ENCODE results near the gene TRIOBP.
"Not testable (repeated sequence)": the region's sequence is repeated elsewhere in the genome, so short reads cannot be mapped to it uniquely, and the experiment has no call there.

TRIOBP gene

DNA sequence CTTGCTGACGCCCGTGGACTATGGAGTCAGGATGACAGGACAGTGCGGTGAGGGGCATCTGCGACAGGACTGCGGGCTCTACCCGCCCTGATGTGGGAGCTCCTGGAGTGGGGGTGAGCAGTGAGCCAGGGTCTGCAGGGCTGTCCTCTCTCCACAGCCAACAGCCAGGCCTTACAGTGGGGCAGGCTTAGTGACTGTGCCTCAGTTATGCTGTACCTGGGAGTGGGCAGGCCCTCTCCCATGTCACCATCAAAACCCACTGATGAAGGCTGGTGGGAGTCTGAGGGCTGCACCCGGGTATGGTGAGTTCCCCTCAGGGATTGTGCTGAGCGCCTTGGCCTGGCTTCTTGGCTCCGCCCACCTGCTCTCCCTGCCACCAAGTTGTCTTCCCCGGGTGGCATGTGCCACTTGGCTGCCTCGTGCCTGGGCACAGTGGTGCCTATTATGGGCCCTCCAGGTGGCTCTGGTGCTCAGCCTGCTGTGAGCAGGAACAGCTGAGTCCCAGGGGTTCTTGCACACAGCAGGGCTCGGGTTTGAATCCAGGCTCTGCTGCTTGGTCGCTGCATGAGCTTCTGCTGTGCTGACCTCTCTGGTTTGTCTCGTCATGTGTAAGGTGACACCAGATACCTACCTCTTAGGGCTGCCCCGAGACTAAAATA lies 4.1 kb upstream of the TRIOBP start:
- peak overlapping the region; percentile 99 for H3K27ac ChIP-seq
- no peak for DNase-seq (ENCODE audit: low spot score)
- ChIA-PET POLR2A (ENCODE audit: low non-redundant PET) (no interaction called here), CTCF (no interaction called here)
- TF ChIP-seq, protein P1, sequence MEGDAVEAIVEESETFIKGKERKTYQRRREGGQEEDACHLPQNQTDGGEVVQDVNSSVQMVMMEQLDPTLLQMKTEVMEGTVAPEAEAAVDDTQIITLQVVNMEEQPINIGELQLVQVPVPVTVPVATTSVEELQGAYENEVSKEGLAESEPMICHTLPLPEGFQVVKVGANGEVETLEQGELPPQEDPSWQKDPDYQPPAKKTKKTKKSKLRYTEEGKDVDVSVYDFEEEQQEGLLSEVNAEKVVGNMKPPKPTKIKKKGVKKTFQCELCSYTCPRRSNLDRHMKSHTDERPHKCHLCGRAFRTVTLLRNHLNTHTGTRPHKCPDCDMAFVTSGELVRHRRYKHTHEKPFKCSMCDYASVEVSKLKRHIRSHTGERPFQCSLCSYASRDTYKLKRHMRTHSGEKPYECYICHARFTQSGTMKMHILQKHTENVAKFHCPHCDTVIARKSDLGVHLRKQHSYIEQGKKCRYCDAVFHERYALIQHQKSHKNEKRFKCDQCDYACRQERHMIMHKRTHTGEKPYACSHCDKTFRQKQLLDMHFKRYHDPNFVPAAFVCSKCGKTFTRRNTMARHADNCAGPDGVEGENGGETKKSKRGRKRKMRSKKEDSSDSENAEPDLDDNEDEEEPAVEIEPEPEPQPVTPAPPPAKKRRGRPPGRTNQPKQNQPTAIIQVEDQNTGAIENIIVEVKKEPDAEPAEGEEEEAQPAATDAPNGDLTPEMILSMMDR (conservative IDR thresholded peaks at IDR 0.05; ENCODE audit: low read depth): no peak

DNA sequence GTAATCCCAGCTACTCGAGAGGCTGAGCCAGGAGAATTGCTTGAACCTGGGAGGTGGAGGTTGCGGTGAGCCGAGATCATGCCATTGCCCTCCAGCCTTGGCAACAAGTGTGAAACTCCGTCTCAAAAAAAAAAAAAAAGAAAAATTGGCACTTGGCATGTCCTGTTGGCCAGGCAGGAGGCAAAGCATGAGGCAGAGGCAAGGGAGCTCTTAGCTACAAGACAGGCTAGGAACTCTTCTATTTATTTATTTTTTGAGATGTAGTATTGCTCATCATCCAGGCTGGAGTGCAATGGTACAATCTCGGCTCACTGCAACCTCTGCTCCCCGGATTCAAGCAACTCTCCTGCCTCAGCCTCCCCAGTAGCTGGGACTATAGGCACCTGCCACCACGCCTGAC lies 2.7 kb upstream of the TRIOBP start:
- POLR2A ChIA-PET (ENCODE audit: low non-redundant PET); CTCF ChIA-PET; DNase-seq (ENCODE audit: low spot score): not testable (repeated sequence)
- H3K27ac ChIP-seq: peak overlapping the region; percentile 99

DNA sequence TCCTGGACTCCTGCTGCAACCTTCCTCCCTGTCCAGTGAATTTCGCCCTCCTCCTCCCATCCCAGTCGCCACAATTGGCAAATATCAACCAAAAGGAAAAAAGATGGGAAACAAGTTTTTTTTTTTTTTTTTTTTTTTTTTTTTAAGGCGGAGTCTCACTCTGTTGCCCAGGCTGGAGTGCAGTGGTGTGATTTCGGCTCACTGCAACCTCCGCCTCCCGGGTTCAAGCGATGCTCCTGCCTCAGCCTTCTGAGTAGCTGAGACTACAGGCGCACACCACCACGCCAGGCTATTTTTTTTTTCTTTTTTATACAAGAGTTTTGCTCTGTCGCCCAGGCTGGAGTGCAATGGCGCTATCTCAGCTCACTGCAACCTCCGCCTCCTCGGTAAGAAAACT lies 590 bp upstream of the TRIOBP start:
- H3K27ac ChIP-seq: peak overlapping the region; percentile 63
- CTCF ChIA-PET: interaction anchor here (0.8 kb wide), 1 partner anchor 113 kb away, joined by 4 read pairs; no protein-coding TSS in a partner anchor
- DNase-seq (ENCODE audit: low spot score); POLR2A ChIA-PET (ENCODE audit: low non-redundant PET): not testable (repeated sequence)

DNA sequence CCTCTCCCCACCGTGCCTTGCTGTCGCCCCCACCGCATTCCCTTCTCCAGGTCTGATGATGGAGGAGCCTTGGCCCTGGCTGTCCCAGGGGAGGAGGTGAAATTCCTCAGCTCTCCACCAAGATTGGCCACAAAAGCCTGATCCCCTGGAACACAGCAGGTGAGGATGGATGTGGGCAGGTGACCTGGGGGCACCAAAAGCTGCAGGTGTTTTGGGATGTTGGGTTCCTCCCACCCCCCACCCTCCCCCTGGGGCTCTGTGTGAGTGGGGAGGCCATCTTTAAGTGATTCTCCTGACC lies 639 bp downstream of the TRIOBP start:
- no peak for DNase-seq (ENCODE audit: low spot score)
- CTCF ChIA-PET: no interaction called here
- H3K27ac ChIP-seq: peak overlapping the region; percentile 63
- POLR2A ChIA-PET (ENCODE audit: low non-redundant PET): no interaction called here
- TF ChIP-seq, protein P1 (conservative IDR thresholded peaks at IDR 0.05; ENCODE audit: low read depth): no peak

DNA sequence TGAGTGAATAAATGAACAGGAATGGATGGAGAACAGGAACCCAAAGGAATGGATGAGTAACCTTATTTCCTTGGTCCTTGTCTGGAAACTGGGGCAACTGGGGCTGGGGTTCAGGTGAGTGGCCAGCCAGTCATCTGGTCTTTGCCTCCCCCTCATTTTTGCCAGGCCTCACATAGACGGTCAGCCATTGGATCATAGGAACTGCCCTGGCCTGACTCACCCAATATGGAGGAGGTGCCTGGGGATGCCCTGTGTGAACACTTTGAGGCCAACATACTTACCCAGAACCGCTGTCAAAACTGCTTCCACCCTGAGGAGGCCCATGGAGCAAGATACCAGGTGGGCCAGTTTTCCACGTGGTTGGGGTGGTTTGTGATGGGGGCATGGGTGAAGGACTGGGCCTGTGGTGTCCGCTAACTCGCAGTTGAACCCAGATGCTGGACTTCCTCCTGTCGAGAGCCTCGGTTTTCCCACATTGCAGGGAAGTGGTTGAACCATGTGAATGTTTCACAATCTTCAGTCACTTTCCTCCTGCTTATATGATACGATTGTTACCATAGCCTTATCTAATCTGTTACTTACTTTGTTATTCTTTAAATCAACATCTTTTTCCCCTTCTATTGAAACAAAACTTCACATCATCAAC lies 4.4 kb downstream of the TRIOBP start:
- TF ChIP-seq, protein P1 (conservative IDR thresholded peaks at IDR 0.05; ENCODE audit: low read depth): no peak
- POLR2A ChIA-PET (ENCODE audit: low non-redundant PET): no interaction called here
- no peak for DNase-seq (ENCODE audit: low spot score)
- CTCF ChIA-PET: no interaction called here
- H3K27ac ChIP-seq: no peak overlapping the region

DNA sequence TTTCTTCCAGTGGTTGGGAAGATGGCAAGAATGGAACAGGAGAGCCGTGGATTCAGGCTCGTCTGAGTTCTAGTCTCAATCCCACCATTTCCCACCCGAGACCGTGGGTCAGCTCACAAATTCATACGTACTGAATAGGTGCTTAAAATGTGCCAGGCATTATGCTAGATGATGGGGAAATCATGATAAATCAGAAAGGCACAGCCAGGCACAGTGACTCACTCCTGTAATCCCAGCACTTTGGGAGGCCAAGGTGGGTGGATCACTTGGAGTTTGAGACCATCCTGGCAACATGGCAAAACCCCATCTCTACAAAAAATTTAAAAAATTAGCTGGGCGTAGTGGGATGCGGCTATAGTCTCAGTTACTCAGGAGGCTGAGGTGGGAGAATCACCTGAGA lies 7.1 kb downstream of the TRIOBP start:
- TF ChIP-seq, protein P1 (conservative IDR thresholded peaks at IDR 0.05; ENCODE audit: low read depth): no peak
- H3K27ac ChIP-seq: no peak overlapping the region
- ChIA-PET CTCF (interaction anchor here (0.6 to 0.8 kb wide), 3 partner anchors 21 to 78 kb away, joined by 3 to 4 read pairs (median 3); no protein-coding TSS in a partner anchor), POLR2A (ENCODE audit: low non-redundant PET) (no interaction called here)
- DNase-seq (ENCODE audit: low spot score): no peak

DNA sequence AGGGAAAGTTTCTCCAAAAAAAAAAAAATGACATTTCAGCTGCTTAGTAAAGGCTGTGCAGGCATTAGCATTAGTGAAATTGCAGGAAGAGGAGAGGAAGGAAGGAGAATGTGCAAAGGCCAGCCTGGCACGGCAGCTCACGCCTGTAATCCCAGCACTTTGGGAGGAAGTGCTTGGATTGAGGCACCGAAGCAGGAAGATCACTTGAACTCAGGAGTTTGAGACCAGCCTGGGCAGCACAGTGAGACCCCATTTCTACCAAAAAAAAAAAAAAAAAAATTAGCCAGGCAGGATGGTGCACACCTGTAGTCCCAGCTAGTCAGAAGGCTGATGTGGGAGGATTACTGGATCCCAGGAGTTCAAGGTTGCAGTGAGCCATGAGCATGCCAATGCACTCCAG lies 7.8 kb downstream of the TRIOBP start:
- TF ChIP-seq, protein P1 (conservative IDR thresholded peaks at IDR 0.05; ENCODE audit: low read depth): no peak
- no peak overlapping the region for H3K27ac ChIP-seq
- DNase-seq (ENCODE audit: low spot score): no peak
- ChIA-PET CTCF (interaction anchor here (0.8 kb wide), 1 partner anchor 74 kb away, joined by 3 read pairs; no protein-coding TSS in a partner anchor), POLR2A (ENCODE audit: low non-redundant PET) (no interaction called here)
